Esophagus (tissue), 2 donors: ENCODE data around the gene AAGAB. TPM values are rescaled to one million over a fixed set of nuclear protein-coding genes. Genes with fewer than 3 reads are reported as not detected.

Experiments
- H3K27ac ChIP-seq, 2 donors: one replicate each; pipeline ENCODE4 v1.5.1; 2013; ENCODE audit warnings: low read depth in 2 of 2, mild to moderate bottlenecking in 2 of 2, inconsistent platforms in 1 of 2, low read length in 1 of 2, moderate library complexity in 1 of 2
- H3K27me3 ChIP-seq, 2 donors: one replicate each; pipeline ENCODE4 v1.6.1; 2013; ENCODE audit warnings: low read length in 2 of 2, control low read depth in 1 of 2, mild to moderate bottlenecking in 1 of 2; ENCODE audit not compliant: insufficient read depth in 2 of 2, control insufficient read depth in 1 of 2
- H3K36me3 ChIP-seq, 2 donors: one replicate each; pipeline ENCODE4 v1.6.1; 2013; ENCODE audit warnings: low read length in 1 of 2; ENCODE audit not compliant: control insufficient read depth in 2 of 2, insufficient read depth in 2 of 2
- H3K4me1 ChIP-seq, 2 donors: one replicate each; pipeline ENCODE4 v1.6.1; 2013; ENCODE audit warnings: low read length in 1 of 2; ENCODE audit not compliant: control insufficient read depth in 2 of 2, insufficient read depth in 2 of 2
- H3K4me3 ChIP-seq, 2 donors: one replicate each; pipeline ENCODE4 v1.5.1; 2013; ENCODE audit warnings: low read length in 2 of 2, mild to moderate bottlenecking in 2 of 2, low read depth in 1 of 2, moderate library complexity in 1 of 2
- H3K9me3 ChIP-seq, 2 donors: one replicate each; pipeline ENCODE4 v1.6.1; 2013; ENCODE audit warnings: mild to moderate bottlenecking in 2 of 2, low read depth in 1 of 2, low read length in 1 of 2, moderate library complexity in 1 of 2; ENCODE audit not compliant: control insufficient read depth in 2 of 2, insufficient read depth in 1 of 2
- WGBS, 2 donors: extraction: QIAGEN DNeasy Blood & Tissue Kit; methylation state at CpG; one replicate each; pipeline ENCODE4 v1.1.7; 2013; 5-methylcytosine and 5-hydroxymethylcytosine counted together
- polyA plus RNA-seq, 2 donors: library from polyadenylated mRNA; stranded (reverse); fragments of 200-250 nt; gene quantifications; one replicate each; pipeline ENCODE4 v1.2.3, GENCODE V29; 2013
- donor health status: healthy with polysubstance abuse.
- donor health status: Bipolar disorder and iron deficiency.

AAGAB gene
- polyA plus RNA-seq, 2 donors: 7.0 to 17.4 TPM

GRCh38 chr15:67193223-67193990, 61.1 kb downstream of the AAGAB start:
- Histone ChIP-seq H3K36me3 (peaks cover 10 to 32% of the 10 kb centered on the region in 2 donors), H3K27ac (peak overlapping the region in 1 of 2 donors; percentile 45), H3K9me3 (peaks cover 0 to 2% of the 10 kb centered on the region in 2 donors), H3K4me1 (peaks cover 0 to 9% of the 10 kb centered on the region in 2 donors), H3K4me3 (no peak overlapping the region), H3K27me3 (no peaks in the 10 kb centered on the region)
- WGBS, 2 donors: 57 to 62% methylated on average over 8 to 12 of the region's 12 CpGs

GRCh38 chr15:67192185-67192820, 62.2 kb downstream of the AAGAB start:
- Histone ChIP-seq H3K27ac (no peak overlapping the region), H3K4me3 (no peak overlapping the region), H3K9me3 (peaks cover 0 to 2% of the 10 kb centered on the region in 2 donors), H3K27me3 (no peaks in the 10 kb centered on the region), H3K4me1 (peaks cover 0 to 9% of the 10 kb centered on the region in 2 donors), H3K36me3 (peaks cover 10 to 39% of the 10 kb centered on the region in 2 donors)
- WGBS, 2 donors: 79 to 88% methylated on average over 5 of the region's 5 CpGs

GRCh38 chr15:67190813-67191212, 63.6 kb downstream of the AAGAB start:
- Histone ChIP-seq H3K36me3 (peaks cover 14 to 49% of the 10 kb centered on the region in 2 donors), H3K4me3 (no peak overlapping the region), H3K27ac (peak overlapping the region in 1 of 2 donors; percentile 27), H3K9me3 (peaks cover 0 to 2% of the 10 kb centered on the region in 2 donors), H3K4me1 (peaks cover 3 to 14% of the 10 kb centered on the region in 2 donors), H3K27me3 (no peaks in the 10 kb centered on the region)
- 89 to 91% methylated on average over 11 of the region's 11 CpGs for WGBS, 2 donors

GRCh38 chr15:67190326-67190725, 64.1 kb downstream of the AAGAB start:
- 77 to 86% methylated on average over 2 of the region's 2 CpGs for WGBS, 2 donors
- H3K4me1 ChIP-seq: peaks cover 3 to 16% of the 10 kb centered on the region in 2 donors
- peaks cover 0 to 2% of the 10 kb centered on the region in 2 donors for H3K9me3 ChIP-seq
- no peak overlapping the region for H3K4me3 ChIP-seq
- peaks cover 14 to 53% of the 10 kb centered on the region in 2 donors for H3K36me3 ChIP-seq
- no peaks in the 10 kb centered on the region for H3K27me3 ChIP-seq
- H3K27ac ChIP-seq: peak overlapping the region; percentile 27 to 56

- 79 to 82% methylated on average over 26 of the region's 26 CpGs for WGBS, 2 donors
Measured at GRCh38 chr15:67189326-67190051, 65.0 kb downstream of the AAGAB start.

GRCh38 chr15:67188551-67189218, 65.8 kb downstream of the AAGAB start:
- peaks cover 3 to 23% of the 10 kb centered on the region in 2 donors for H3K4me1 ChIP-seq
- WGBS, 2 donors: 71 to 72% methylated on average over 8 of the region's 8 CpGs

More at GRCh38 chr15:67189326-67190051, 65.0 kb downstream of the AAGAB start:
- H3K27ac ChIP-seq: peak overlapping the region; percentile 36 to 85
- H3K27me3 ChIP-seq: no peaks in the 10 kb centered on the region
- H3K4me1 ChIP-seq: peaks cover 3 to 23% of the 10 kb centered on the region in 2 donors
- H3K4me3 ChIP-seq: no peak overlapping the region
- peaks cover 14 to 60% of the 10 kb centered on the region in 2 donors for H3K36me3 ChIP-seq
- H3K9me3 ChIP-seq: peaks cover 0 to 2% of the 10 kb centered on the region in 2 donors

GRCh38 chr15:67187351-67187854, 67.1 kb downstream of the AAGAB start:
- Histone ChIP-seq H3K4me1 (peaks cover 3 to 22% of the 10 kb centered on the region in 2 donors), H3K27me3 (no peaks in the 10 kb centered on the region), H3K4me3 (no peak overlapping the region), H3K9me3 (peaks cover 0 to 2% of the 10 kb centered on the region in 2 donors), H3K36me3 (peaks cover 14 to 59% of the 10 kb centered on the region in 2 donors), H3K27ac (peak overlapping the region in 1 of 2 donors; percentile 13)
- WGBS, 2 donors: 85 to 88% methylated on average over 12 of the region's 12 CpGs

More at GRCh38 chr15:67188551-67189218, 65.8 kb downstream of the AAGAB start:
- Histone ChIP-seq H3K36me3 (peaks cover 14 to 59% of the 10 kb centered on the region in 2 donors), H3K27ac (peak overlapping the region; percentile 36 to 85), H3K4me3 (no peak overlapping the region), H3K9me3 (peaks cover 0 to 2% of the 10 kb centered on the region in 2 donors), H3K27me3 (no peaks in the 10 kb centered on the region)

- peak overlapping the region; percentile 24 to 40 for H3K27ac ChIP-seq
- peaks cover 3 to 22% of the 10 kb centered on the region in 2 donors for H3K4me1 ChIP-seq
- no peaks in the 10 kb centered on the region for H3K27me3 ChIP-seq
- H3K4me3 ChIP-seq: no peak overlapping the region
- H3K36me3 ChIP-seq: peaks cover 14 to 55% of the 10 kb centered on the region in 2 donors
- H3K9me3 ChIP-seq: peaks cover 0 to 2% of the 10 kb centered on the region in 2 donors
- 67 to 74% methylated on average over 4 of the region's 4 CpGs for WGBS, 2 donors
Measured at GRCh38 chr15:67186688-67187087, 67.8 kb downstream of the AAGAB start.
